ENCODE measurements around the gene CLEC16A.

DNA sequence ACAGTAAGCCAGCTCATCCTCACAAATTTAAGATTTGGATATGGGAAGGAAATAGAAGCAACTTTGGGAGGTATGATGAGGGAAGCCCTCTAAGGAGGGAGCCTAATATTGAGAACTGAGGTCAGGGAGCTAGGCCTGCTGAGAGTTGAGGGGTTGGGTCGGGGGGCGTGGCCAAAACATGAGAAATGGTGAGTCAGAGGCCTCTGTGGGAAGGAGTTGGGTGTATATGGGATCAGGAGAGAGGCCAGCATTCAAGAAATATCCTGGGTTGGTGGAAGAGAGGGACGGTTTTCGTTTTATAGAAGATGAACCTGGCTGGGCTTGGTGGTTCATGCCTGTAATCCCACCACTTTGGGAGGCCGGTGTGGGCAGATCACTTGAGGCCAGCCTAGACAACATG, 48.4 kb downstream of the CLEC16A start:
- no peak for TF ChIP-seq POLR2A (IDR thresholded peaks at IDR 0.05; ENCODE audit: low read depth, low read length)
- TF ChIP-seq POU2F2 (IDR thresholded peaks at IDR 0.05; ENCODE audit: low read depth, low read length): no peak
- no peak for TF ChIP-seq POLR2AphosphoS5 (IDR thresholded peaks at IDR 0.05; ENCODE audit: low read depth, low read length)
- no peak for TF ChIP-seq TAF1 (IDR thresholded peaks at IDR 0.05; ENCODE audit: low read depth, low read length)

All from GM12891 (cell line).